ENCODE data around the gene ATP2B3. TPM values are rescaled to one million over a fixed set of nuclear protein-coding genes. Genes with fewer than 3 reads are reported as not detected.

The ATP2B3 gene
- polyA plus RNA-seq, 1 experiment = 0.02 TPM

- Histone ChIP-seq H3K4me3 (ENCODE audit: low read depth, low read length) (no peak overlapping the region), H3K27me3 (ENCODE audit: control insufficient read depth, insufficient read depth, low read length) (peaks cover 2% of the 10 kb centered on the region; the same call in 1 of the 2 replicates), H3K36me3 (ENCODE audit: control insufficient read depth, insufficient read depth, low read length) (no peaks in the 10 kb centered on the region)
- TF ChIP-seq CTCF (IDR thresholded peaks at IDR 0.05; ENCODE audit: insufficient read depth, low read depth, low read length) = no peak
- ChIA-PET CTCF (no interaction called here), POLR2A (no interaction called here)
- DNase-seq (ENCODE audit: low read depth) = no peak
These were observed 110.3 kb downstream of the ATP2B3 start for GRCh38 chrX:153627675-153628111.

GRCh38 chrX:153628129-153628528 is 110.7 kb downstream of the ATP2B3 start:
- no peak for TF ChIP-seq CTCF (IDR thresholded peaks at IDR 0.05; ENCODE audit: insufficient read depth, low read depth, low read length)
- H3K4me3 ChIP-seq (ENCODE audit: low read depth, low read length) = no peak overlapping the region
- CTCF ChIA-PET = no interaction called here
- POLR2A ChIA-PET = no interaction called here
- no peaks in the 10 kb centered on the region for H3K36me3 ChIP-seq (ENCODE audit: control insufficient read depth, insufficient read depth, low read length)
- DNase-seq (ENCODE audit: low read depth) = no peak
- H3K27me3 ChIP-seq (ENCODE audit: control insufficient read depth, insufficient read depth, low read length) = peaks cover 2% of the 10 kb centered on the region; the same call in 1 of the 2 replicates

- POLR2A ChIA-PET = no interaction called here
- DNase-seq (ENCODE audit: low read depth) = no peak
- H3K4me3 ChIP-seq (ENCODE audit: low read depth, low read length) = no peak overlapping the region
- H3K27me3 ChIP-seq (ENCODE audit: control insufficient read depth, insufficient read depth, low read length) = no peaks in the 10 kb centered on the region; the same call in 1 of the 2 replicates
- no peak for TF ChIP-seq CTCF (IDR thresholded peaks at IDR 0.05; ENCODE audit: insufficient read depth, low read depth, low read length)
- CTCF ChIA-PET = no interaction called here
- H3K36me3 ChIP-seq (ENCODE audit: control insufficient read depth, insufficient read depth, low read length) = no peaks in the 10 kb centered on the region
These were observed 111.2 kb downstream of the ATP2B3 start for GRCh38 chrX:153628665-153629064.

- CTCF ChIA-PET = interaction anchor here (0.6 to 1.9 kb wide), 5 partner anchors 9 to 104 kb away, joined by 3 to 6 read pairs (median 3); no protein-coding TSS in a partner anchor
These were observed 113.9 kb downstream of the ATP2B3 start for GRCh38 chrX:153631346-153631745.

More at GRCh38 chrX:153631346-153631745, 113.9 kb downstream of the ATP2B3 start:
- POLR2A ChIA-PET = no interaction called here
- no peak for TF ChIP-seq CTCF (IDR thresholded peaks at IDR 0.05; ENCODE audit: insufficient read depth, low read depth, low read length)
- H3K36me3 ChIP-seq (ENCODE audit: control insufficient read depth, insufficient read depth, low read length) = no peaks in the 10 kb centered on the region
- DNase-seq (ENCODE audit: low read depth) = no peak
- H3K4me3 ChIP-seq (ENCODE audit: low read depth, low read length) = no peak overlapping the region
- H3K27me3 ChIP-seq (ENCODE audit: control insufficient read depth, insufficient read depth, low read length) = no peaks in the 10 kb centered on the region; the same call in 1 of the 2 replicates
